GM21526 (cell line): Measurements from ENCODE around the gene PRXL2B.
"Not testable (repeated sequence)": the region's sequence is repeated elsewhere in the genome, so short reads cannot be mapped to it uniquely, and the experiment has no call there.

ENCODE experiments used
- ATAC-seq: cut with Tn5 transposase; IDR thresholded peaks from one replicate; pipeline ENCODE4 v1.9.1; 2021; ENCODE audit warnings: moderate library complexity; ENCODE audit not compliant: unreplicated experiment, low FRiP score

PRXL2B gene

GRCh38 chr1:2550309-2550861 lies 36.2 kb upstream of the PRXL2B start:
- ATAC-seq: not testable (repeated sequence)

DNA sequence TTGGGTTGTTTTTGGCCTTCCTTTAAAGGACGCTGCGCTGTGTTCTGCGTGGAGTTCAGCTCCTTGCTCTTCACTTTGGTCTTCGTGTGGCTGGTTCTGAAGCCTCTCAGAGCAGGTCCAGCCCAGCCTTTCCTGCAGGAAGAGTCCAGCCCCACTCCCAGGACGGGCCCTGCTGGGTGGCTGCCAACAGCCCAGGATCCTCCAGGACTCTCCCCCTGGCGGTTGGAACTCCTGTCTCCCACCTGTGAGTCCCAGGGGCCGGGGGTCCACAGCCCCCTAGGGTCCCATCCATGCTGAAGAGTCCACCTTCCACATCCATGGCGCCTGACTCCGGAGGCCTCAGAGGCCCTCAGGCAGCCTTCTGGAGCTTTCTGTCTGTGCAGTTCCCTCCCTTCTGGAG lies 35.0 kb upstream of the PRXL2B start:
- ATAC-seq: not testable (repeated sequence)

- no peak for ATAC-seq
These were observed 34.4 kb upstream of the PRXL2B start for GRCh38 chr1:2552189-2552588.

DNA sequence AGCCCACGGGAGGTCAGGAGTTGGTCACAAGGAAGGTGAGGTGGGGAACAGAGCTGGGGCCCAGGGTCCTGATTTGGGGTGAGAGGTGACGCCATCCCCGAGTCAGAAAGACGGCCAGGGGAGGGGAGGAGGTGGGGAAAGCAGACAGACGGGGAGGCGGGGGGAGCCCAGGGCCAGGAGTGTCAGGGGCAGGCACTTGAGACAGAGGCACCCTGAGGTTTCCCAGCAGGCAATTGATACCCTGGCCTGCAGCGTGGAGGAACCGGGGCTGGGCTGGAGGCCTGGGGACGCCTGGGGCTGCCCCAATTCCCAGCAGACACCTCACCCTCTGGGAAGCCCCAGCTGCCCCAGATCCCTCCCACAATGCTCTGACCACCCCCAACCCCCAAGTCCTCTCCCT lies 33.5 kb upstream of the PRXL2B start:
- not testable (repeated sequence) for ATAC-seq

GRCh38 chr1:2553871-2554620 lies 32.5 kb upstream of the PRXL2B start:
- no peak for ATAC-seq

DNA sequence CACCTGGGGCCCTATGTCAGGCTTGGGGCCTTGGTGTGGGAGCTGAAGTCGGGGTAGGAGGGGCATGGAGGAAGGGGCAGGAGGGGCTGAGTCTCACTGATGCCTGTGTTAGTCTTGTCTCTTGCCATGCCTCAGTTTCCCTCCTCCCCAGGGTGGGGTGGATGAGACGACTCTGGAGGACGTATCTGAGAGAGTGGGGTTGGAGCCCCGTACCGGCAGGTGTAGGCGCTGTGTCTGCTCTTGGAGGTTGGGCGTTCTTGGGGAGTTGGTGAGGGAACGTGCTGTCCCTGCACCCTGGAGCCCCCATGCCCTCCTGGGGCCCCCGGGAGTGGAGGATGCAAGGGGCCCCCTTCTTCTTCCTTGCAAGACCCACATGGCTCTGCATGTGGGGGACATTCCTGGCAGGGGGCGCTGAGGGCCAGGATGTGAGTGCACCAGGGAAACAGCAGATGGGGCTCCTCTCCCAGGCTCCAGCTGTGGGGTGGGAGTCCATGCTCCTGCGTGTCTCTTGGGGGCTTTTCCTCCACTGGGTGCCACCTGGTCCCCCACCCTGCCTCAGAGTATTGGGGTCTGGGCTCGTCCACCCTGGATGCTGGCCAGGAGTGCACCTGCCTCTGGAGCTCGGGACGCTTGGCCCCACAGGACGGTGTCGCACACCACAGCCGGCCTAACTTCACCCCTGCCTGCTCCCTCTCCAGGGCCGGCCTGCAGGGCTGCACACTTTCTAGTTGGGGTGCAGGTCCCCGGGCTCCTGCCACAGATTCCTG lies 31.8 kb upstream of the PRXL2B start:
- no peak for ATAC-seq

DNA sequence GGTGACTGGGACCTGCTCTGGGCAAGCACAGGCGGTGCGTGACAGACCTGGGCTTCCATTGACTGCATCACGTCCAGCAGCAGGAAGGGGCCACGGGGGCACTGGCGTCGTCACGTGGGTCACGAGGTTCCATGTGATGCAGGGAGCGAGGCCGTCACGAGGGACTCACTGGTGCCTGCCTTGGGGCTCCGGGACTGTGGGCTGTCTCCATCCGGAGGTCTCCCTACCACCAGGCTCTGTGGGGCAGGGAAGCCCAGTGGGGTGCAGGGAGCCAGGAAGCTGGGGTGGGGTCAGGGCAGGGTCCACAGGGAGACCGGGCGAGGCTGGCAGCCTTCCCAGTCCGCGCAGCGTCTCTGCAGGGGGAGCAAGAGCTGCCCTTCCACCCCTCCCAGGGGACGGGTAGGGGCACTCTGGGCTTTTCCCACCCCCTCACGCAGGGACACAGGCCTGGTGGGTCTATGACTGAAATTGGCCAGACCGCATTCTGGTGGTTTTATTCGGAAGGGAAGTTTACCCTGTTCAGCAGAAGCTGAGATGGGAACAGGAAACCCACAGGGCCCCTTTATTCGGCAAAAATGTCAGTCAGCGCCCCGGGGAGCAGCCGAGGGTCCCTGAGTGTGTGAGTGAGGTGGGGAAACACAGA lies 30.8 kb upstream of the PRXL2B start:
- ATAC-seq: no peak

DNA sequence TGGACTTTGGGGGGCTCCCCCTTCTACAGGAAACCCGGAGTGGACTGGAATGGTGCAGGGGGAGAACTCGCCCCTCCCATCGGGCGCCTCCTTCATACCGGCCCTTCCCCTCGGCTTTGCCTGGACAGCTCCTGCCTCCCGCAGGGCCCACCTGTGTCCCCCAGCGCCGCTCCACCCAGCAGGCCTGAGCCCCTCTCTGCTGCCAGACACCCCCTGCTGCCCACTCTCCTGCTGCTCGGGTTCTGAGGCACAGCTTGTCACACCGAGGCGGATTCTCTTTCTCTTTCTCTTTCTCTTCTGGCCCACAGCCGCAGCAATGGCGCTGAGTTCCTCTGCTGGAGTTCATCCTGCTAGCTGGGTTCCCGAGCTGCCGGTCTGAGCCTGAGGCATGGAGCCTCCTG lies 30.3 kb upstream of the PRXL2B start, which contains the start of gene TNFRSF14:
TNFRSF14 (plus strand) TSS at position 95 of the 401 bp plus-strand sequence; CDS start at position 389, 294 bp downstream.
- ATAC-seq: no peak

GRCh38 chr1:2556678-2557481 lies 29.7 kb upstream of the PRXL2B start:
- ATAC-seq: no peak

DNA sequence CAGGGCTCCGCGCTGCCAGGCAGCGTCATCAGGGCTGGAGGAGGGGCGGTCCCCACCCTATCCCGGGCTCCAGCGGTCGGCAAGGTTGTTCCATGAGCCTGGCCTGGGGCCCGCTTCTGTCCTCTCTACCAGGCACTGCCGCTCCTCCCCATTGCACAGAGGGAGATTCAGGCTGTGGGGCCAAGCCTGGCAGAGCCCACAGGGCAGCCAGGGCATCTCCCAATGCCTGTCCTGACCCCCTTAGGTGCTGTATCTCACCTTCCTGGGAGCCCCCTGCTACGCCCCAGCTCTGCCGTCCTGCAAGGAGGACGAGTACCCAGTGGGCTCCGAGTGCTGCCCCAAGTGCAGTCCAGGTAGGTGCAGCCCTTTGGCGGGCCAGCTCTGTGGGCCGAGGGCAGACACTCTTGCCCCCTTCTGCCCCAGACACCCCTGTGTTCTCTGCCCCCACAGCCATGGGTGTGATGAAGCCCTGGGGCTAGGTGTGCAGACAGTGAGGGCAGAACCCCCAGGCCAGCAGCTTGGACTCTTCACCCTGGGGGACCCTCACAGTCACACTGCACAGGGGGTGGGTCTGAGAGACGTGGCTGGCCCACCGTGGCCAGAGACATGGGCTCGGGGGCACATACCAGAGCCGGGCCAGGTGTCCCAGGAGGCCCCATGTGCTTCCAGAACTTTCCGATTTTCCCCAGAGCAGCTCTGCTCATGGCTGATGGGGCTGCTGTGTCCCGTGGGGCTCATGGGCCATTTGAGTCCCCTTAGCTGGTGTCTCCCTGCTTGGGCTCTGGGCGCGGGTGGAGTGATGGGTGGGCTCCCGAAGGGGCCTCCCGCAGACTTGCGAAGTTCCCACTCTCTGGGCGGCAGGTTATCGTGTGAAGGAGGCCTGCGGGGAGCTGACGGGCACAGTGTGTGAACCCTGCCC lies 28.8 kb upstream of the PRXL2B start:
- ATAC-seq: no peak

DNA sequence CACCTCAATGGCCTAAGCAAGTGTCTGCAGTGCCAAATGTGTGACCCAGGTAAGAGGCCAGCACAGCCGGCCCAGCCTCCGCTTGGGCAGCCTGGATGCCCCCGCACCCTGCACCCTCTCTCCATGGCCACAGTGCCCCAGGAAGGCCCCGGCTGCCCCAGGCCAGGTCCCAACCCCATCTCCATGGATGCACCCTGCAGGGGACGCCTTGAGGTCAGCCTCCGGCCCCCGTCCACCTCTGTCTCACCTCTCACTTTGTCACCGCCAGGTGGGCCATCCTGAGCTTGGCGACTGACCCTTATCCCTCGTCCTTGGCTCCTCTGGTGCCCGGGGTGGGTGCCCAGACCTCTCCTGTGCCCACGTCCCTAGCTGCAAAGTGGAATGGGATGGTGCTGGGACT lies 28.2 kb upstream of the PRXL2B start:
- no peak for ATAC-seq

DNA sequence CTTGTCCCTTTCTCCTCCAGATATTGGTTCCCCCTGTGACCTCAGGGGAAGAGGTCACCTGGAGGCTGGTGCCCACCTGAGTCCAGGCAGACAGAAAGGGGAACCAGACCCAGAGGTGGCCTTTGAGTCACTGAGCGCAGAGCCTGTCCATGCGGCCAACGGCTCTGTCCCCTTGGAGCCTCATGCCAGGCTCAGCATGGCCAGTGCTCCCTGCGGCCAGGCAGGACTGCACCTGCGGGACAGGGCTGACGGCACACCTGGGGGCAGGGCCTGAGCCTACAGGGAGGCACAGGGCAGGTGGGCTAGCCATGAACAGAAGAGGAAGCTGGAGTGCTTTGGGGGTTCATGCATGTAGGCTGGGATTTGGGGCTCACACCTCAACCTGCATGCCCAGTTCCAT lies 27.7 kb upstream of the PRXL2B start:
- no peak for ATAC-seq

DNA sequence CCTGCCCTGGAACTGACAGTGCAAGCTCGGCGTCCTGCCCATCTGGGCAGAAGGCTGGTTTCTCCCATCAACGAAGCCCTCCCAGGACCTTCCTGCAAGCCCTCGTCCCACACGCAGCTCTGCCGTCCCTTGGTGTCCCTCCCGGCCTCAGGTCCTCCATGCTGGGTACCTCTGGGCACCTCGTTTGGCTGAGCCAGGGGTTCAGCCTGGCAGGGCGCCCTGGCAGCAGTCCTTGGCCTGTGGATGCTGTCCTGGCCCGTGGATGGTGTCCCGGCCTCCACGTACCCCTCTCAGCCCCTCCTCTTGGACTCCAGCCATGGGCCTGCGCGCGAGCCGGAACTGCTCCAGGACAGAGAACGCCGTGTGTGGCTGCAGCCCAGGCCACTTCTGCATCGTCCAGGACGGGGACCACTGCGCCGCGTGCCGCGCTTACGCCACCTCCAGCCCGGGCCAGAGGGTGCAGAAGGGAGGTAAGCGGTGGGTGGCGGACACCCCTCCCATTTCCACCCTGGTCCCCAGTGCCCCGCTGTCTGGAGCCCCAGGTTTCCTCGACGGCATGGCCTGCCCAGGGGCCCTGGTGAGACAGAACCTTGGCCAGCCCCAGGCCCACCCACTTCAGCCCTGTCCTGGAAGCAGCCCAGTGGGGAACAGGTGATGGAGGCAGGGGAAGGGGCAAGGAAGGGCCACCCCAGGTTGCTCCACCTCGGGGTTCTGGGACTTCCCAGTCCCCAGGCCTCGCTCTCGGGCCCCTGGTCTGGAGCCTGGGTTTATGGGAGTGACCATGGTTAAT lies 26.9 kb upstream of the PRXL2B start:
- no peak for ATAC-seq

DNA sequence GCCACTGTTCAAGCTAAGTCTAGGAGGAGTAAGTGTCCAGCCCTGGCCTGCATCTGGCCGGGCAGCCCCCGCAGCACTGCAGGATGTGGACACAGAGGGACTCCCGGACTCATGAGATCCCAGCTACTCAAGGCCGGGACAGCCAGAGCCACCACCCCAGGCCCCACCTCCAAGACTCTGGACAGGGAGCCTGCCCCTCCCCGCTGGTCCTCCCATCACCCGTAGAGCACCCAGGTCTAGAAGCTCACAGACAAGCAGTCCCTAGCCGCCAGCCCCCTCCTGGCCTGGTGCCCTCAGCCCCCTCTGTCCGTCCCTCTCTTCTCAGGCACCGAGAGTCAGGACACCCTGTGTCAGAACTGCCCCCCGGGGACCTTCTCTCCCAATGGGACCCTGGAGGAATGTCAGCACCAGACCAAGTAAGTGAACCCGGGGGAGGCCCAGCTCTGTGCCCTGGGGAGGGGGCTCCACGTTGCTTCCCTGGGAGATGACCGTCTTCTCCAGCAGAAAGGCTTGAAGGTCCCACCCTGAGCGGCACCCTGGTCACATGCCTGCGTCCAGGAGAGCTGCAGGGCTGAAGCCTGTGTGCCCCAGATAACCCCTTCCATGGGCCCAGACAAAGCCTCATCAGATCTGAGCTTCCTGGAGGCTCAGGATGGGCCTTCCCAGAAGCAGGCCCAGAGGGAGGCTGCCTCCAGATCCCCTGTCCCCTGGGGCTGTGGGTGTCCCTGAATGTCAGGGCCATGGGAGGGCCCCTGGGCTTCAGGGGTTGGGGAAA lies 26.1 kb upstream of the PRXL2B start:
- ATAC-seq: no peak

DNA sequence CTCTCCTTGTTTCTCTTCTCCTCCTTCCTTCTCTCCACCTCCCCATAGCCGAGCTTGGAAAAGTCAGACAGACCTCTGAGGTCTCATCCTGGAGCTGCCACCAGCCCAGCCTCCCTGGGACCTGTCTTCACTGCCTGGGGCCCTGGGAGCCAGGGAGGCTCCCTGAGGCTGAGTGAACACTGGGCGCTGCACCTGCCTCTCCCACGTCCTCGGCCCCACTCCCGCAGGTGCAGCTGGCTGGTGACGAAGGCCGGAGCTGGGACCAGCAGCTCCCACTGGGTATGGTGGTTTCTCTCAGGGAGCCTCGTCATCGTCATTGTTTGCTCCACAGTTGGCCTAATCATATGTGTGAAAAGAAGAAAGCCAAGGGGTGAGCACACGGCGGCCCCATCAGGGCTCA lies 25.1 kb upstream of the PRXL2B start:
- no peak for ATAC-seq

DNA sequence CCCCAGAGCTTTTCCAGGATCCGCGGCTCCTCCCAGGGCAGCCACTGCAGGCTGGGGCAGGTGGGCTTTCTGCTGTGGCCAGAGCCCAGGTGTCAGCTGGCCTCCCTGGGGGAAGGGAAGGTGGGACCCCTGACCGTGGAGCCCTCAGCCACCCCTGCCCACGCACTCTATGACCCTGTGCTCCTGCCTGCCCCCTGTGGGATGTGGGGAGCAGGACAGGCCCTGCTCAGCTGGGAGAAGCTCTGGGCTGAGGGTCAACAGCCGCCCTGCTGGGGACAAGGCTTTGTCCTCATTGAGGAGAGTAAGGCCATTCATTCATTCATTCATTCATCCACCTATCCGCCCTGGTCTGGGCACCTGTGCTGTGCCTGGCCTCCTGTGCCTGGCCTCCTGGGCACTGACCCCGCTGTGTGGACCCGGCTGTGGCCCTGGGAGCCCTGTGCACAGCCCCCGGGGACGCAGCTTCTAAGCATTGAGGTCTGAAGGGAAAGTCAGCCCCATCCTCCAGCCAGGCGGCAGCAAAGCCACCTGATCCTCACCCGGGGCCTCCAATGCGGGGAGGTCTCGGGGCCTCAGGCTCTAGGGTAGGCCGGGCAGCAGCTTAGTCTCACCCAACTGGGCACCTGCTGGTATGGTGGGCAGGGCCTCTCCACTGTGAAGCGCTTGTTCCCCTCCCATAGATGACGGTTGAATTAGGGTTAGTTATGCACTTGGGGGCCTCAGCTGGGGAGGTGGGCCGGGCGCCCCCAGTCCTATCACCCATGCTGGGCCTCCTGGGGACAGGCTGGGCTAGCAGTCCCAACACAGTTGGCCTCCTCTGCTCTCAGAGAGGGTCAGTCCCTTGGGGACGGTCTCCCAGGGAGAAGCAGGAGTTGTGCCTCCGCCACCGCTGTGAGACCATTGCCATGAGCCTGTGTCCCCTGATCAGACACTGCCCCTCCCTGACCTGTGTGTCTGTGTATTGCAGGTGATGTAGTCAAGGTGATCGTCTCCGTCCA lies 24.4 kb upstream of the PRXL2B start:
- no peak for ATAC-seq

GRCh38 chr1:2563205-2563604 lies 23.4 kb upstream of the PRXL2B start:
- no peak for ATAC-seq
